Endothelial cell (in vitro differentiated cells): ENCODE results near the gene TANGO2. TPM values are rescaled to one million over a fixed set of nuclear protein-coding genes. Genes with fewer than 3 reads are reported as not detected.

ENCODE experiments used
- DNase-seq: peaks from one replicate; pipeline ENCODE4 v3.0.0; 2021; ENCODE audit warnings: low spot score
- H3K27ac Mint-ChIP-seq: one replicate; pipeline ENCODE4 v1.8.0; 2021; ENCODE audit warnings: mixed read lengths, inconsistent platforms; ENCODE audit not compliant: unreplicated experiment
- H3K27me3 Mint-ChIP-seq: one replicate; pipeline ENCODE4 v1.8.0; 2021; ENCODE audit warnings: mild to moderate bottlenecking, moderate library complexity, mixed read lengths, inconsistent platforms; ENCODE audit not compliant: unreplicated experiment
- H3K36me3 Mint-ChIP-seq: one replicate; pipeline ENCODE4 v1.8.0; 2021; ENCODE audit warnings: mild to moderate bottlenecking, low read depth, mixed read lengths, inconsistent platforms; ENCODE audit not compliant: unreplicated experiment
- H3K4me1 Mint-ChIP-seq: one replicate; pipeline ENCODE4 v1.8.0; 2021; ENCODE audit warnings: mild to moderate bottlenecking, mixed read lengths, inconsistent platforms; ENCODE audit not compliant: unreplicated experiment
- H3K4me3 Mint-ChIP-seq: one replicate; pipeline ENCODE4 v1.8.0; 2021; ENCODE audit warnings: mild to moderate bottlenecking, mixed read lengths, inconsistent platforms; ENCODE audit not compliant: unreplicated experiment
- H3K9me3 Mint-ChIP-seq: one replicate; pipeline ENCODE4 v1.8.0; 2021; ENCODE audit warnings: mixed read lengths, inconsistent platforms; ENCODE audit not compliant: unreplicated experiment
- CTCF ChIP-seq: fragments of 200-600 bp; sonication (generic); IDR thresholded peaks from one replicate; pipeline ENCODE4 v1.5.0; 2021; ENCODE audit warnings: antibody characterized with exemption; ENCODE audit not compliant: unreplicated experiment
- total RNA-seq: library from RNA; stranded (reverse); fragmentation: NEBNext Ultra II Directional; extraction: Animal tissue kit (Norgen Biotek cat#: 25700); gene quantifications from one replicate; pipeline ENCODE4 v1.2.1, GENCODE V29; 2021; ENCODE audit not compliant: unreplicated experiment

The TANGO2 gene
- total RNA-seq, 1 donor from 2014 or later, result 15.3 TPM

- Mint-ChIP-seq H3K27ac (no peak overlapping the region), H3K36me3 (no peaks in the 10 kb centered on the region), H3K9me3 (no peaks in the 10 kb centered on the region), H3K27me3 (peaks cover 14% of the 10 kb centered on the region), H3K4me3 (peak overlapping the region; percentile 84), H3K4me1 (peaks cover 9% of the 10 kb centered on the region)
- DNase-seq, result no peak
- no peak for TF ChIP-seq CTCF
Observed at GRCh38 chr22:20017622-20017958, 3.3 kb upstream of the TANGO2 start.

GRCh38 chr22:20018001-20018400 lies 2.9 kb upstream of the TANGO2 start:
- no peaks in the 10 kb centered on the region for H3K36me3 Mint-ChIP-seq
- H3K9me3 Mint-ChIP-seq, result no peaks in the 10 kb centered on the region
- H3K27me3 Mint-ChIP-seq, result peaks cover 14% of the 10 kb centered on the region
- no peak overlapping the region for H3K27ac Mint-ChIP-seq
- DNase-seq, result no peak
- no peak for TF ChIP-seq CTCF
- peaks cover 9% of the 10 kb centered on the region for H3K4me1 Mint-ChIP-seq
- peak overlapping the region; percentile 84 for H3K4me3 Mint-ChIP-seq

- TF ChIP-seq CTCF, result no peak
- Mint-ChIP-seq H3K4me3 (peak overlapping the region; percentile 91), H3K36me3 (no peaks in the 10 kb centered on the region), H3K4me1 (peaks cover 9% of the 10 kb centered on the region), H3K27ac (no peak overlapping the region), H3K27me3 (peaks cover 14% of the 10 kb centered on the region), H3K9me3 (no peaks in the 10 kb centered on the region)
- no peak for DNase-seq
Observed at GRCh38 chr22:20019661-20020532, 1.0 kb upstream of the TANGO2 start.

- Mint-ChIP-seq H3K4me1 (peaks cover 10% of the 10 kb centered on the region), H3K9me3 (no peaks in the 10 kb centered on the region), H3K4me3 (peak overlapping the region; percentile 93), H3K27ac (no peak overlapping the region), H3K27me3 (peaks cover 15% of the 10 kb centered on the region), H3K36me3 (peaks cover 3% of the 10 kb centered on the region)
- DNase-seq, result no peak
- no peak for TF ChIP-seq CTCF
Observed at GRCh38 chr22:20021196-20022181, 579 bp downstream of the TANGO2 start.
